GM18511 (cell line): ENCODE measurements around the gene RAB9A.
"Not testable (repeated sequence)": the region's sequence is repeated elsewhere in the genome, so short reads cannot be mapped to it uniquely, and the experiment has no call there.

Experiments
- ATAC-seq: cut with Tn5 transposase; IDR thresholded peaks from one replicate; pipeline ENCODE4 v1.9.1; 2021; ENCODE audit warnings: mild to moderate bottlenecking, moderate library complexity; ENCODE audit not compliant: unreplicated experiment

The RAB9A gene

GRCh38 chrX:13699183-13699826 is 10.4 kb downstream of the RAB9A start:
- ATAC-seq, result peak; percentile 57

GRCh38 chrX:13700380-13700779 is 11.5 kb downstream of the RAB9A start:
- no peak for ATAC-seq

- ATAC-seq, result no peak
Measured at GRCh38 chrX:13702111-13702789, 13.3 kb downstream of the RAB9A start.

GRCh38 chrX:13703135-13703534 is 14.2 kb downstream of the RAB9A start:
- ATAC-seq, result no peak

GRCh38 chrX:13703589-13703988 is 14.7 kb downstream of the RAB9A start:
- ATAC-seq, result no peak

GRCh38 chrX:13711141-13711540 is 22.2 kb downstream of the RAB9A start:
- no peak for ATAC-seq

GRCh38 chrX:13716455-13716854 is 27.5 kb downstream of the RAB9A start:
- ATAC-seq, result no peak

- ATAC-seq, result no peak
Measured at GRCh38 chrX:13716905-13717304, 28.0 kb downstream of the RAB9A start.

- ATAC-seq, result no peak
Measured at GRCh38 chrX:13717700-13718472, 29.0 kb downstream of the RAB9A start.

- no peak for ATAC-seq
Measured at GRCh38 chrX:13719192-13719856, 30.4 kb downstream of the RAB9A start.

- no peak for ATAC-seq
Measured at GRCh38 chrX:13721371-13721770, 32.4 kb downstream of the RAB9A start.

- ATAC-seq, result no peak
Measured at GRCh38 chrX:13721819-13722519, 33.0 kb downstream of the RAB9A start.

GRCh38 chrX:13724878-13725277 is 36.0 kb downstream of the RAB9A start:
- ATAC-seq, result not testable (repeated sequence)

- not testable (repeated sequence) for ATAC-seq
Measured at GRCh38 chrX:13726583-13726982, 37.7 kb downstream of the RAB9A start.

GRCh38 chrX:13730523-13730922 is 41.6 kb downstream of the RAB9A start:
- not testable (repeated sequence) for ATAC-seq

GRCh38 chrX:13732246-13733067 is 43.5 kb downstream of the RAB9A start:
- no peak for ATAC-seq

GRCh38 chrX:13733506-13733905 is 44.6 kb downstream of the RAB9A start:
- no peak for ATAC-seq

GRCh38 chrX:13734278-13735172 is 45.6 kb downstream of the RAB9A start, which contains the start of the genes OFD1 and TRAPPC2:
Gene OFD1, plus strand, starts transcription at chrX:13734748. Its CDS starts 324 bp downstream, at chrX:13735072.
Gene TRAPPC2, minus strand, starts transcription at chrX:13734620. Its CDS starts 14,657 bp downstream, at chrX:13719963.
- ATAC-seq, result peak; percentile 92

GRCh38 chrX:13741695-13742094 is 52.8 kb downstream of the RAB9A start:
- ATAC-seq, result no peak
